ENCODE data around the gene RPL36A. TPM values are rescaled to one million over a fixed set of nuclear protein-coding genes. Genes with fewer than 3 reads are reported as not detected.

RPL36A gene
- total RNA-seq = 100 to 1,000 TPM; 280 to 704 (median 376) TPM

DNA sequence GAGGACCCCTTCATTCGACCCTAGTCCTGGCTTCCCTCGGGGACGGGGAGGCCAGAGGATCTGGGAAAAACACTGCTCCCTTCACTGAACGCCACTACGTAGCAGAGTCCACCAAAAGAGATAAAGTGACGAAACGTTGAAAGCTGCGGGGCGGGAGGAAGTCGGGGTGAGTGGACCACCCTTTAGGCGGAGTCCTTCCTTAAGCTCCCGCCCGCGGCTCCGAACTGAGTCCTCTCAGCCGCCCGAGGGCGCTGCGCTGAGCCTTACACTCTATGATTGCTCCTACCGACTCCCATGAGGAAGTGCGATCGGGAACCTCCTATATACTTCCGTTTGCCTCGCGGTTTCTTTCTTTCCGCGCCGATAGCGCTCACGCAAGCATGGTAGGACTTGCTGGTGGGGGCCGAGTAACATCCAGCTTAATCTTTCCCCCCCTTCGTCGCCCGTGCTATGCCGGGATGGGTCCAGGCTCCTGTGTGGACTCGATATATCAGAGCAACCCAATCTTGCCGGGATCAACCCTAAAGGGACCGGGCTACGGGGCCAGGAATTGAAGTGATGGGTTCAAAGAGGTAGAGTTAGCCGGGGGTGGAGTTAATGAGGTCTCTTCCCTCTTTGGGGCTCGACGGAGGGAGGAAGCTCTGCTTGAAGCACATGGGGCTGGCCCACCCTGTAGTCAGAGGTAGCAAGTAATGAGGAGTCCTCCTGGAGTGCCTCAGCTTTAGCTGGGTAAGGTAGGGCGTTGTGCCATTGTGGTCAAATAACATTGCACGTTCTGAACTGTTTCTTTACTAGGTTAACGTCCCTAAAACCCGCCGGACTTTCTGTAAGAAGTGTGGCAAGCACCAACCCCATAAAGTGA, at the start of gene RPL36A:
Gene RPL36A, plus strand, starts transcription at position 348 of the 862 bp plus-strand sequence. Its CDS starts 33 bp downstream, at position 381.
- TF ChIP-seq, protein P1, sequence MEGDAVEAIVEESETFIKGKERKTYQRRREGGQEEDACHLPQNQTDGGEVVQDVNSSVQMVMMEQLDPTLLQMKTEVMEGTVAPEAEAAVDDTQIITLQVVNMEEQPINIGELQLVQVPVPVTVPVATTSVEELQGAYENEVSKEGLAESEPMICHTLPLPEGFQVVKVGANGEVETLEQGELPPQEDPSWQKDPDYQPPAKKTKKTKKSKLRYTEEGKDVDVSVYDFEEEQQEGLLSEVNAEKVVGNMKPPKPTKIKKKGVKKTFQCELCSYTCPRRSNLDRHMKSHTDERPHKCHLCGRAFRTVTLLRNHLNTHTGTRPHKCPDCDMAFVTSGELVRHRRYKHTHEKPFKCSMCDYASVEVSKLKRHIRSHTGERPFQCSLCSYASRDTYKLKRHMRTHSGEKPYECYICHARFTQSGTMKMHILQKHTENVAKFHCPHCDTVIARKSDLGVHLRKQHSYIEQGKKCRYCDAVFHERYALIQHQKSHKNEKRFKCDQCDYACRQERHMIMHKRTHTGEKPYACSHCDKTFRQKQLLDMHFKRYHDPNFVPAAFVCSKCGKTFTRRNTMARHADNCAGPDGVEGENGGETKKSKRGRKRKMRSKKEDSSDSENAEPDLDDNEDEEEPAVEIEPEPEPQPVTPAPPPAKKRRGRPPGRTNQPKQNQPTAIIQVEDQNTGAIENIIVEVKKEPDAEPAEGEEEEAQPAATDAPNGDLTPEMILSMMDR (IDR thresholded peaks at IDR 0.05) = peak; percentile 62 to 73 (median 62)
- TF ChIP-seq POLR2AphosphoS5 (IDR thresholded peaks at IDR 0.05) (peak; percentile 93 to 97), EP300 (IDR thresholded peaks at IDR 0.05) (no peak), POLR2A (IDR thresholded peaks at IDR 0.05; ENCODE audit: low read depth) (peak; percentile 69)
- H3K36me3 ChIP-seq = peaks cover 0 to 10% (median 0%) of the 10 kb centered on the region in 4 donors
- peak within 1 kb of the TSS; percentile 74 to 83 (median 76) for H3K27ac ChIP-seq (replicated peaks in 1 of 4)
- no peaks in the 10 kb centered on the region for H3K9me3 ChIP-seq
- intact Hi-C loops (cut with DNase I) = no loop called here
- H3K27me3 ChIP-seq = no peaks in the 10 kb centered on the region
- WGBS = 46% methylated on average over 47 of the region's 47 CpGs
- H3K4me3 ChIP-seq = peak within 1 kb of the TSS; percentile 52 to 66 (median 56)
- peak; percentile 92 for DNase-seq (ENCODE audit: extremely low spot score)
- H3K4me1 ChIP-seq = peaks cover 0 to 11% (median 7%) of the 10 kb centered on the region in 4 donors

DNA sequence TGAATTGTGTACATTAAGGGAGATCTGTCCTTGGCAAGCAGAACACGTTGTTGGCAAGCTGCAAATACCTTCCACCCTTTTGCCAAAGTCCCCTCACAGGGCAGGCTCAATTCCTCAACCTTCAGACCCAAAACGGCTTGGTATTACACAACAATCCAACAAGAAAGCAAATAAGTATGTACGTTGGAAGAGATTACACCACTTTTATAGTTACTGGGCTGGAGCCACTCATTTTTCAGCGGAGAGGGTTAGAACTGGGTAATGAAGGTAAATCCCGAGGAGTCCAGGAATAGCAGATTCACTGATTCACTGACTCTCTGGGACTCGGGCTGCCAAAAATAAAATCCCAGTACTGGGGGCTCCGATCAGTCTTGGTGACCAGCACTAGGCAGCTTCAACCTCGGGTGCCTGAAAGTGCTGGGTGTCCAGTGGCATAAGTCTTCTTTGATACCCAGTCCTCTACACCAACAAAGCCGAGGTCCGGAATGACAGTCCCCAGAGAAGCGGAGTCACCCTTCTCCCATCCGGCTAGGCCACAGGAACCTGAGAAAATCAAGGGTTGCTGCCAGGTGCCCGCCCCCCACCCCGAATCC, 42.9 kb upstream of the RPL36A start:
- intact Hi-C loops (cut with DNase I) = no loop called here
- Histone ChIP-seq H3K9me3 (no peaks in the 10 kb centered on the region), H3K27ac (replicated peaks in 1 of 4) (peak overlapping the region; percentile 82 to 89 (median 84)), H3K4me3 (peak overlapping the region; percentile 60 to 66 (median 65)), H3K36me3 (peaks cover 0 to 7% (median 0%) of the 10 kb centered on the region in 4 donors), H3K27me3 (no peaks in the 10 kb centered on the region), H3K4me1 (peaks cover 7 to 18% (median 16%) of the 10 kb centered on the region in 4 donors)
- 50% methylated on average over 14 of the region's 14 CpGs for WGBS
- TF ChIP-seq POLR2A (IDR thresholded peaks at IDR 0.05; ENCODE audit: low read depth) (no peak), EP300 (IDR thresholded peaks at IDR 0.05) (no peak), POLR2AphosphoS5 (IDR thresholded peaks at IDR 0.05) (no peak)
- TF ChIP-seq, protein P1 (IDR thresholded peaks at IDR 0.05) = no peak
- DNase-seq (ENCODE audit: extremely low spot score) = no peak

DNA sequence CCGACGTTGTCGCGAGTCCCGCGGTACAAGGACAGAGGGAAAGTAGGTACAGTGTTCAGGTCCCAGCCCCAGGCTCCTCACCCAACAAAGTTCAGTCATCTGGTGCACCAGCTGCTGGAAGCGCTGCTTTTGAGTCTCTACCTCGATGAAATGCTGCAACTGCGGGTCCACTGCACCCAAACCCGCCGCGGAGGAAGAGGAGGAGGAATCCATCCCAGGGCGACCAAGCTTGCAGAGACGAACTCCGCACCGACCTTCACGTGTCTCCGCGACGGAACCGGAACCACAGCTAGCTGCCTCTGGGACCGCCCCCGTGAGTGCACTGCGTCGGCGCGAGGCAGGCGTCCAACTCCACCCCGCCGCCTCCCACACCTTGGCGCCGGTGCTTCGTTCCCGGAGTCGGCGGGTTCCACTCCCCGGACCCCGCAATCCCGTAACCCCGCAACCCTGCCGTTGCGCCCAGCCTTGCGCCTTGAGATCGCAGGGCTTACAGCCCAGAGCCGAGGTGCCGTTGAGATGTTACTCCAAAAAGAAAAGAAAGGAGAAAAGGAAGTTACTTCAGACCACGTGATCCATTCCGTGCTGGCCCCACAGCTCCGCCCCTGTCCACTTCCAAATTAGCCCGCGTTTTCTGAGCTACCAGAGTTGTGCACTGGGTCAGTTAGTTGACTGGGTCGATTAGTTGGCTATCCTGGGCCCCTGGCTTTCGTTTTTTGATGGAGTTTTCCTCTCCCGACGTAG, 42.2 kb upstream of the RPL36A start, which contains the start of gene TIMM8A:
Gene TIMM8A, minus strand, starts transcription at position 291 of the 741 bp plus-strand sequence. Its CDS starts 78 bp downstream, at position 213.
- intact Hi-C loops (cut with DNase I) = no loop called here
- Histone ChIP-seq H3K4me1 (peaks cover 7 to 18% (median 16%) of the 10 kb centered on the region in 4 donors), H3K4me3 (peak within 1 kb of the TSS; percentile 60 to 66 (median 65)), H3K27me3 (no peaks in the 10 kb centered on the region), H3K36me3 (peaks cover 0 to 7% (median 0%) of the 10 kb centered on the region in 4 donors), H3K27ac (replicated peaks in 1 of 4) (peak within 1 kb of the TSS; percentile 82 to 89 (median 84)), H3K9me3 (no peaks in the 10 kb centered on the region)
- peak; percentile 92 for DNase-seq (ENCODE audit: extremely low spot score)
- TF ChIP-seq POLR2AphosphoS5 (IDR thresholded peaks at IDR 0.05) = peak; percentile 73 to 74
- no peak for TF ChIP-seq POLR2A (IDR thresholded peaks at IDR 0.05; ENCODE audit: low read depth)
- 35% methylated on average over 52 of the region's 55 CpGs for WGBS

DNA sequence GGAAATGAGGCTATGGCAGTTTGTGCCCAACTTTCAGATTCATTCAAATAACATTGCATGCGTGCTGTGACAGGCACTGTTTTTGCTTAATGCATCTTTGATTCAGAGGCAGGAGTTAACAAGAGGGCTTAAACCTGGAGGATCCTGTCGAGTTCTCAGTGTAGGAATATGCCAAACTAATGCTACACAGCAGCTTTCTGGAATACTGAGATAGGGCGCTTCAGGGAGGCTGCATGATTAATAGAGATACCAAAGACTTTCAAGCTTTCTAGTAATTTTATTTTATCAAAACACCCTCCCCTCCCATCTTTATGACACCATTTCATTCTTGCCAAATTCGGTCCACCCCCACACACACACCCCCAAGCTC, 41.6 kb upstream of the RPL36A start:
- no peak for DNase-seq (ENCODE audit: extremely low spot score)
- H3K27ac ChIP-seq (replicated peaks in 1 of 4) = peak overlapping the region; percentile 82 to 89 (median 84)
- WGBS = 33% methylated on average over 4 of the region's 4 CpGs
- H3K36me3 ChIP-seq = peaks cover 0 to 7% (median 0%) of the 10 kb centered on the region in 4 donors
- no peaks in the 10 kb centered on the region for H3K9me3 ChIP-seq
- intact Hi-C loops (cut with DNase I) = no loop called here
- TF ChIP-seq, protein P1 (IDR thresholded peaks at IDR 0.05) = no peak
- no peak for TF ChIP-seq POLR2AphosphoS5 (IDR thresholded peaks at IDR 0.05)
- no peak for TF ChIP-seq EP300 (IDR thresholded peaks at IDR 0.05)
- TF ChIP-seq POLR2A (IDR thresholded peaks at IDR 0.05; ENCODE audit: low read depth) = no peak
- H3K27me3 ChIP-seq = no peaks in the 10 kb centered on the region
- H3K4me1 ChIP-seq = peaks cover 7 to 18% (median 16%) of the 10 kb centered on the region in 4 donors
- H3K4me3 ChIP-seq = peak overlapping the region; percentile 60 to 66 (median 65)

Data from esophagus muscularis mucosa (tissue), 4 donors.